T-cell (primary cell): ENCODE measurements around the gene PPP1R2. TPM values are rescaled to one million over a fixed set of nuclear protein-coding genes. Genes with fewer than 3 reads are reported as not detected.

Experiments
- ATAC-seq, 4 experiments: fragments of 200-7000 bp in 3 of 4; fragments of 150-1000 bp in 1 of 4; cut with Tn5 transposase; replicated peaks in 1 of 4; 1 replicate in 3 of 4; 2 replicates in 1 of 4; pipeline ENCODE4 v1.10.0; 2021; ENCODE audit warnings: moderate library complexity in 3 of 4, mild to moderate bottlenecking in 2 of 4, moderate number of reproducible peaks in 1 of 4
- CTCF ChIA-PET, 2 donors: fragments of 300-600 bp; sonication (Branson Sonifier 250); formaldehyde crosslinking; loops; one replicate each; lab custom pipeline; 2022; ENCODE audit warnings: antibody characterized with exemption in 2 of 2; lab: Charles Lee
- POLR2A ChIA-PET, 2 donors: fragments of 300-600 bp; sonication (Branson Sonifier 250); formaldehyde crosslinking; loops; one replicate each; lab custom pipeline; 2022; ENCODE audit warnings: antibody characterized with exemption in 2 of 2; lab: Charles Lee
- DNase-seq, 35 experiments: peaks; one replicate each; pipeline versions ENCODE4 v3.0.0 to v3.0.0-alpha.2; 2013 to 2023
- H3K27ac ChIP-seq: one replicate; pipeline ENCODE4 v1.5.1; 2013; ENCODE audit warnings: low read length
- H3K27me3 ChIP-seq, 2 experiments: replicated peaks in 1 of 2; 1 replicate in 1 of 2; 2 replicates in 1 of 2; pipeline versions ENCODE4 v1.6.1 to v1.7.0; 2013; ENCODE audit warnings: low read length in 1 of 2, mixed read lengths in 1 of 2; ENCODE audit not compliant: control insufficient read depth in 2 of 2, insufficient read depth in 2 of 2; ENCODE audit errors: extremely low read depth in 1 of 2
- H3K36me3 ChIP-seq, 2 donors: 1 replicate in 1 of 2; 2 replicates in 1 of 2; pipeline versions ENCODE4 v1.6.1 to v1.7.0; 2013; ENCODE audit warnings: low read length in 1 of 2; ENCODE audit not compliant: control insufficient read depth in 2 of 2, insufficient read depth in 1 of 2; ENCODE audit errors: extremely low read depth in 1 of 2
- H3K4me1 ChIP-seq, 2 experiments: 1 replicate in 1 of 2; 2 replicates in 1 of 2; pipeline versions ENCODE4 v1.6.1 to v1.7.0; 2013; ENCODE audit warnings: low read length in 2 of 2, mixed read lengths in 1 of 2; ENCODE audit not compliant: insufficient read depth in 2 of 2, control insufficient read depth in 1 of 2; ENCODE audit errors: extremely low read depth in 1 of 2
- H3K4me3 ChIP-seq, 2 donors: 1 replicate in 1 of 2; 2 replicates in 1 of 2; pipeline versions ENCODE4 v1.5.1 to v1.7.0; 2013; ENCODE audit warnings: mild to moderate bottlenecking in 2 of 2, low read length in 1 of 2, moderate library complexity in 1 of 2; ENCODE audit not compliant: control insufficient read depth in 1 of 2; ENCODE audit errors: extremely low read depth in 1 of 2
- H3K9me3 ChIP-seq: 2 replicates; pipeline ENCODE4 v1.7.0; 2013
- H3K27ac Mint-ChIP-seq, 2 donors: one replicate each; pipeline ENCODE4 v1.8.0; 2020 to 2021; ENCODE audit warnings: mild to moderate bottlenecking in 2 of 2, mixed read lengths in 2 of 2
- H3K27me3 Mint-ChIP-seq, 2 donors: one replicate each; pipeline ENCODE4 v1.8.0; 2021 to 2022; ENCODE audit warnings: mixed read lengths in 2 of 2
- H3K36me3 Mint-ChIP-seq: one replicate; pipeline ENCODE4 v1.8.0; 2021; ENCODE audit warnings: mixed read lengths
- H3K4me1 Mint-ChIP-seq, 3 donors: one replicate each; pipeline ENCODE4 v1.8.0; 2020 to 2022; ENCODE audit warnings: mixed read lengths in 3 of 3, mild to moderate bottlenecking in 1 of 3
- H3K4me3 Mint-ChIP-seq, 3 donors: one replicate each; pipeline ENCODE4 v1.8.0; 2020 to 2022; ENCODE audit warnings: mild to moderate bottlenecking in 3 of 3, mixed read lengths in 3 of 3, moderate library complexity in 3 of 3
- H3K9me3 Mint-ChIP-seq, 3 donors: one replicate each; pipeline ENCODE4 v1.8.0; 2020 to 2022; ENCODE audit warnings: mixed read lengths in 3 of 3
- WGBS: methylation state at CpG from one replicate; pipeline ENCODE4 v1.1.5; 2013; ENCODE audit warnings: missing lambda C conversion rate; ENCODE audit not compliant: insufficient coverage; 5-methylcytosine and 5-hydroxymethylcytosine counted together
- total RNA-seq, 35 experiments: library from RNA in 6 of 35; stranded (reverse) in 6 of 35; fragments of 120-200 nt in 1 of 35; gene quantifications; one replicate each; pipeline versions ENCODE4 v1.2.1 to v1.2.4 and lab custom pipeline; 2013 to 2026

The PPP1R2 gene
- total RNA-seq, 5 donors from 2014 or later (not counting 1 experiment from before 2014, with no cell fraction given), result 113 to 154 (median 123) TPM

GRCh38 chr3:195587406-195587805 lies 44.3 kb upstream of the PPP1R2 start:
- no peaks in the 10 kb centered on the region for H3K36me3 ChIP-seq
- ATAC-seq, result no peak
- no peak overlapping the region for H3K27ac Mint-ChIP-seq
- ChIA-PET POLR2A (interaction anchor here in 1 of 2 donors (0.6 kb wide), 2 partner anchors 212 to 336 kb away, joined by 3 to 4 read pairs; no protein-coding TSS in a partner anchor), CTCF (no interaction called here)
- H3K27me3 ChIP-seq, result peaks cover 0 to 3% of the 10 kb centered on the region in 2 experiments
- no peaks in the 10 kb centered on the region for H3K27me3 Mint-ChIP-seq
- H3K4me3 Mint-ChIP-seq, result no peak overlapping the region
- no peaks in the 10 kb centered on the region for H3K36me3 Mint-ChIP-seq
- WGBS, result no CpG with 5 or more reads among the region's 4 CpGs
- peaks cover 14 to 15% of the 10 kb centered on the region in 2 experiments for H3K4me1 ChIP-seq
- no peaks in the 10 kb centered on the region for H3K9me3 ChIP-seq
- H3K27ac ChIP-seq, result no peak overlapping the region
- H3K4me1 Mint-ChIP-seq, result peaks cover 0 to 5% (median 3%) of the 10 kb centered on the region in 3 donors
- no peak overlapping the region for H3K4me3 ChIP-seq
- no peaks in the 10 kb centered on the region for H3K9me3 Mint-ChIP-seq
- DNase-seq, result no peak

GRCh38 chr3:195584543-195584870 lies 41.4 kb upstream of the PPP1R2 start:
- Mint-ChIP-seq H3K4me1 (peaks cover 0 to 5% (median 3%) of the 10 kb centered on the region in 3 donors), H3K36me3 (no peaks in the 10 kb centered on the region), H3K27me3 (no peaks in the 10 kb centered on the region), H3K9me3 (no peaks in the 10 kb centered on the region), H3K4me3 (no peak overlapping the region), H3K27ac (no peak overlapping the region)
- ATAC-seq (no peak), DNase-seq (no peak)
- ChIA-PET POLR2A (interaction anchor here (0.7 kb wide), 3 partner anchors 12 to 595 kb away, joined by 3 to 4 read pairs (median 4); no protein-coding TSS in a partner anchor), CTCF (no interaction called here)
- H3K36me3 ChIP-seq, result no peaks in the 10 kb centered on the region
- H3K4me3 ChIP-seq, result no peak overlapping the region
- peaks cover 0 to 3% of the 10 kb centered on the region in 2 experiments for H3K27me3 ChIP-seq
- no peaks in the 10 kb centered on the region for H3K9me3 ChIP-seq
- peaks cover 14 to 15% of the 10 kb centered on the region in 2 experiments for H3K4me1 ChIP-seq
- H3K27ac ChIP-seq, result no peak overlapping the region
- WGBS, result 85% methylated on average over 4 of the region's 4 CpGs

- Histone ChIP-seq H3K36me3 (no peaks in the 10 kb centered on the region), H3K4me3 (no peak within 1 kb of the TSS), H3K4me1 (peaks cover 14 to 15% of the 10 kb centered on the region in 2 experiments), H3K27ac (no peak within 1 kb of the TSS), H3K27me3 (peaks cover 0 to 4% of the 10 kb centered on the region in 2 experiments), H3K9me3 (no peaks in the 10 kb centered on the region)
- Mint-ChIP-seq H3K36me3 (no peaks in the 10 kb centered on the region), H3K4me1 (peaks cover 0 to 5% (median 3%) of the 10 kb centered on the region in 3 donors), H3K4me3 (no peak within 1 kb of the TSS), H3K27me3 (no peaks in the 10 kb centered on the region), H3K9me3 (no peaks in the 10 kb centered on the region), H3K27ac (no peak within 1 kb of the TSS)
- WGBS, result 97% methylated on average over 3 of the region's 16 CpGs
- CTCF ChIA-PET, result interaction anchor here in 1 of 2 donors (0.6 kb wide), 1 partner anchor 216 kb away, joined by 5 read pairs; no protein-coding TSS in a partner anchor
- ATAC-seq (no peak), DNase-seq (no peak)
- POLR2A ChIA-PET, result interaction anchor here (0.7 kb wide), 3 partner anchors 11 to 596 kb away, joined by 3 to 4 read pairs (median 4); no protein-coding TSS in a partner anchor
These were observed 40.9 kb upstream of the PPP1R2 start, which contains the start of gene APOD for GRCh38 chr3:195583831-195584542. Gene APOD (minus strand): TSS chr3:195583940. CDS start chr3:195579461, 4,479 bp downstream.

GRCh38 chr3:195582947-195583346 lies 39.8 kb upstream of the PPP1R2 start:
- Mint-ChIP-seq H3K4me3 (no peak overlapping the region), H3K9me3 (no peaks in the 10 kb centered on the region), H3K27ac (no peak overlapping the region), H3K4me1 (peaks cover 0 to 5% (median 3%) of the 10 kb centered on the region in 3 donors), H3K36me3 (no peaks in the 10 kb centered on the region), H3K27me3 (no peaks in the 10 kb centered on the region)
- CTCF ChIA-PET, result no interaction called here
- no peak for ATAC-seq
- Histone ChIP-seq H3K36me3 (no peaks in the 10 kb centered on the region), H3K4me3 (no peak overlapping the region), H3K9me3 (no peaks in the 10 kb centered on the region), H3K27ac (no peak overlapping the region), H3K4me1 (peaks cover 8 to 14% of the 10 kb centered on the region in 2 experiments), H3K27me3 (peaks cover 0 to 8% of the 10 kb centered on the region in 2 experiments)
- POLR2A ChIA-PET, result interaction anchor here in 1 of 2 donors (0.7 kb wide), 1 partner anchor 45 kb away, joined by 4 read pairs; no protein-coding TSS in a partner anchor
- WGBS, result 86% methylated on average over 6 of the region's 9 CpGs
- no peak for DNase-seq

GRCh38 chr3:195580744-195581443 lies 37.8 kb upstream of the PPP1R2 start:
- Mint-ChIP-seq H3K4me1 (peaks cover 0 to 2% (median 1%) of the 10 kb centered on the region in 3 donors), H3K4me3 (no peak overlapping the region), H3K27ac (no peak overlapping the region), H3K27me3 (no peaks in the 10 kb centered on the region), H3K9me3 (no peaks in the 10 kb centered on the region), H3K36me3 (no peaks in the 10 kb centered on the region)
- Histone ChIP-seq H3K27me3 (peaks cover 0 to 8% of the 10 kb centered on the region in 2 experiments), H3K9me3 (no peaks in the 10 kb centered on the region), H3K4me1 (peaks cover 0 to 2% of the 10 kb centered on the region in 2 experiments), H3K4me3 (no peak overlapping the region), H3K36me3 (no peaks in the 10 kb centered on the region), H3K27ac (no peak overlapping the region)
- DNase-seq, result no peak
- ATAC-seq, result no peak
- 94% methylated on average over 2 of the region's 6 CpGs for WGBS
- CTCF ChIA-PET, result interaction anchor here in 1 of 2 donors (0.6 kb wide), 1 partner anchor 24 kb away, joined by 3 read pairs; no protein-coding TSS in a partner anchor
- POLR2A ChIA-PET, result interaction anchor here in 1 of 2 donors (0.7 kb wide), 1 partner anchor 1503 kb away, joined by 3 read pairs; no protein-coding TSS in a partner anchor

- ATAC-seq (no peak), DNase-seq (no peak)
- ChIA-PET POLR2A (no interaction called here), CTCF (no interaction called here)
- no peaks in the 10 kb centered on the region for H3K9me3 ChIP-seq
- Mint-ChIP-seq H3K4me1 (no peaks in the 10 kb centered on the region), H3K27ac (no peak overlapping the region), H3K4me3 (no peak overlapping the region), H3K36me3 (no peaks in the 10 kb centered on the region), H3K27me3 (no peaks in the 10 kb centered on the region), H3K9me3 (no peaks in the 10 kb centered on the region)
- WGBS, result 92% methylated on average over 9 of the region's 12 CpGs
- H3K27me3 ChIP-seq, result peaks cover 0 to 8% of the 10 kb centered on the region in 2 experiments
- H3K4me1 ChIP-seq, result no peaks in the 10 kb centered on the region
- H3K4me3 ChIP-seq, result no peak overlapping the region
- H3K27ac ChIP-seq, result no peak overlapping the region
- H3K36me3 ChIP-seq, result no peaks in the 10 kb centered on the region
These were observed 36.2 kb upstream of the PPP1R2 start for GRCh38 chr3:195579281-195579680.
